GM19324 (cell line): ENCODE measurements around the gene LIMS2.

Experiments
- ATAC-seq: cut with Tn5 transposase; IDR thresholded peaks from one replicate; pipeline ENCODE4 v1.9.1; 2021; ENCODE audit warnings: mild to moderate bottlenecking, moderate library complexity; ENCODE audit not compliant: unreplicated experiment, low FRiP score

Gene LIMS2

GRCh38 chr2:127636248-127637235 is 38.8 kb downstream of the LIMS2 start:
- ATAC-seq, result no peak

- ATAC-seq, result no peak
Observed at GRCh38 chr2:127635380-127636237, 39.7 kb downstream of the LIMS2 start.

- ATAC-seq, result no peak
Observed at GRCh38 chr2:127634626-127635379, 40.5 kb downstream of the LIMS2 start.

- no peak for ATAC-seq
Observed at GRCh38 chr2:127634066-127634617, 41.2 kb downstream of the LIMS2 start.

GRCh38 chr2:127633556-127634065 is 41.7 kb downstream of the LIMS2 start:
- ATAC-seq, result no peak

- ATAC-seq, result no peak
Observed at GRCh38 chr2:127632592-127633489, 42.5 kb downstream of the LIMS2 start.

GRCh38 chr2:127631997-127632581 is 43.2 kb downstream of the LIMS2 start:
- ATAC-seq, result no peak

- ATAC-seq, result no peak
Observed at GRCh38 chr2:127631541-127631996, 43.8 kb downstream of the LIMS2 start.

GRCh38 chr2:127630864-127631540 is 44.3 kb downstream of the LIMS2 start:
- no peak for ATAC-seq

- no peak for ATAC-seq
Observed at GRCh38 chr2:127630096-127630863, 45.0 kb downstream of the LIMS2 start.

- no peak for ATAC-seq
Observed at GRCh38 chr2:127629637-127630036, 45.7 kb downstream of the LIMS2 start.

GRCh38 chr2:127628767-127629614 is 46.3 kb downstream of the LIMS2 start:
- ATAC-seq, result no peak

GRCh38 chr2:127627740-127628571 is 47.4 kb downstream of the LIMS2 start:
- ATAC-seq, result no peak

GRCh38 chr2:127626917-127627739 is 48.2 kb downstream of the LIMS2 start:
- ATAC-seq, result no peak

- no peak for ATAC-seq
Observed at GRCh38 chr2:127626175-127626574, 49.2 kb downstream of the LIMS2 start.
